Uterus (tissue), 2 donors: ENCODE measurements around the gene COL5A1.

Source experiments
- CTCF ChIP-seq, 4 experiments: fragments of 200-600 bp in 2 of 4; fragments of 450-650 bp in 2 of 4; sonication (generic) in 2 of 4; IDR thresholded peaks; one replicate each; pipeline ENCODE4 v1.5.1; 2016 to 2019; ENCODE audit warnings: antibody characterized with exemption in 4 of 4, mild to moderate bottlenecking in 2 of 4, moderate library complexity in 1 of 4
- POLR2A ChIP-seq, 2 donors: fragments of 450-650 bp; IDR thresholded peaks; one replicate each; pipeline ENCODE4 v1.6.1; 2016; ENCODE audit warnings: antibody characterized with exemption in 2 of 2, mild to moderate bottlenecking in 1 of 2, moderate library complexity in 1 of 2

DNA sequence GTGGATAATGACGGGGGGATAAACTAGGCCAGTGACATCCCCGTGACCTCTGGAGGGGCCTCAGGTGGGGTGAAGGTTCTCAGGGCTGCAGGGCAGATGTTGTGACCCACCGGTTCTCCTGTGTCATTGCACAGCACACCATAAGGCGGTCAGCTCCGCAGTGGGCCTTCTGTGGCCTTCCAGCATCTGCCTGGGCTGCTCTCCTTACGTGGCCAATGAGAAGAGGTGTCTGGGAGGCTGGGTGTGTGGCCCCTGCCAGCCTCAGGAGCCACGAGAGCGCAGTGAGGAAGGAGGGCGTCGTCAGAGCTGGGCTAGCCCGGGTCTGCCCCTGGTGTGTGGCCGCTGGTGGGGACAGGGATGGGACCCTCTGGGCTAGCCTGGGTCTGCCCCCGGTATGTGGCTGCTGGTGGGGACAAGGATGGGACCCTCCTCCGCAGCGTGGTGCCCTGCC, 48.7 kb downstream of the COL5A1 start:
- TF ChIP-seq CTCF (IDR thresholded peaks at IDR 0.05) (no peak), POLR2A (IDR thresholded peaks at IDR 0.05) (no peak)
